Measurements from ENCODE around the gene TNRC6B. TPM values are rescaled to one million over a fixed set of nuclear protein-coding genes. Genes with fewer than 3 reads are reported as not detected.

TNRC6B gene
- total and polyA plus RNA-seq, 2 of the 13 experiments (the other 11 are each of a cell fraction or from before 2014, with no cell fraction given): 8.9 to 13.2 TPM

- intact Hi-C loops (cut with micrococcal nuclease; ENCODE audit: unreplicated experiment): no loop called here
- POLR2A ChIA-PET: no interaction called here
- H3K36me3 ChIP-seq (replicated peaks in 1 of 2; ENCODE audit: control insufficient read depth in 1 of 2, insufficient read depth in 2 of 2, low read length in 2 of 2): peaks cover 23 to 89% of the 10 kb centered on the region in 2 experiments
- no peak for TF ChIP-seq ZHX1 (CRISPR knock-in tag; IDR thresholded peaks at IDR 0.05; ENCODE audit: low read depth)
- TF ChIP-seq ZNF605 (CRISPR knock-in tag; IDR thresholded peaks at IDR 0.05): no peak
- TF ChIP-seq NCOR1 (IDR thresholded peaks at IDR 0.05; ENCODE audit: borderline replicate concordance, low read length): no peak
- no peak for TF ChIP-seq POLR2G (IDR thresholded peaks at IDR 0.05; ENCODE audit: low read depth, low read length)
- no peak for TF ChIP-seq ZFP36L1 (CRISPR knock-in tag; IDR thresholded peaks at IDR 0.05)
- TF ChIP-seq ZSCAN25 (CRISPR knock-in tag; IDR thresholded peaks at IDR 0.05): no peak
- TF ChIP-seq DDIT3 (CRISPR knock-in tag; IDR thresholded peaks at IDR 0.05): no peak
- no peak for TF ChIP-seq ZNF691 (CRISPR knock-in tag; IDR thresholded peaks at IDR 0.05; ENCODE audit: borderline replicate concordance, low read depth)
- no peak for TF ChIP-seq ARID4A (CRISPR knock-in tag; IDR thresholded peaks at IDR 0.05; ENCODE audit: borderline replicate concordance)
- TF ChIP-seq ZBTB49 (CRISPR knock-in tag; IDR thresholded peaks at IDR 0.05; ENCODE audit: borderline replicate concordance): no peak
- no peak for TF ChIP-seq ZNF704 (CRISPR knock-in tag; IDR thresholded peaks at IDR 0.05; ENCODE audit: borderline replicate concordance)
- TF ChIP-seq GPN1 (CRISPR knock-in tag; IDR thresholded peaks at IDR 0.05; ENCODE audit: borderline replicate concordance): no peak
Observed at GRCh38 chr22:40313007-40313406, 135.3 kb downstream of the TNRC6B start.

More at GRCh38 chr22:40313007-40313406, 135.3 kb downstream of the TNRC6B start:
- no peaks in the 10 kb centered on the region for H4K20me1 ChIP-seq (ENCODE audit: insufficient read depth, low read length)
- no peak overlapping the region for H3K4me2 ChIP-seq (ENCODE audit: low read depth, low read length)
- no peak overlapping the region for H3K4me3 ChIP-seq (replicated peaks in 1 of 3; ENCODE audit: insufficient read depth in 1 of 3, low read depth in 2 of 3, low read length in 3 of 3)
- no peaks in the 10 kb centered on the region for H3K4me1 ChIP-seq (ENCODE audit: insufficient read depth, low read length)
- H3K27ac ChIP-seq (ENCODE audit: extremely low read length, insufficient read depth, low read length): no peak overlapping the region
- H3K27me3 ChIP-seq (ENCODE audit: control insufficient read depth in 1 of 2, insufficient read depth in 2 of 2, low read length in 2 of 2): no peaks in the 10 kb centered on the region
- ATAC-seq (no peak), DNase-seq (ENCODE audit: low spot score) (no peak), FAIRE-seq (no peak)
- H2AFZ ChIP-seq (ENCODE audit: low read length): no peak overlapping the region
- H3K79me2 ChIP-seq (ENCODE audit: insufficient read depth, low read length): no peaks in the 10 kb centered on the region
- WGBS (ENCODE audit: low lambda C conversion rate): 93% methylated on average over 2 of the region's 2 CpGs
- H3K9ac ChIP-seq (ENCODE audit: insufficient read depth, low read depth, low read length): no peak overlapping the region
- no TSS peak for BruUV-seq (replicated peaks)
- CTCF ChIA-PET (ENCODE audit: low intra/inter-chr PET ratio, low total read pairs): no interaction called here
- in situ Hi-C loops (cut with HindIII; ENCODE audit: extremely low pct_ligation_motif_present, low pct_unique_long_range_greater_than_20kb): no loop called here
- H3K9me3 ChIP-seq (ENCODE audit: low read length): no peaks in the 10 kb centered on the region
